Endothelial cell of umbilical vein (primary cell): Measurements from ENCODE around the gene OOSP2. TPM values are rescaled to one million over a fixed set of nuclear protein-coding genes. Genes with fewer than 3 reads are reported as not detected.

Experiments used
- BruUV-seq: library from RNA; stranded (reverse); fragments of 400-500 nt; replicated peaks from 2 replicates; lab custom pipeline; 2021; lab: Mats Ljungman, UMichigan
- CTCF ChIA-PET: fragments of 300-600, 350-600 bp; sonication (Branson Sonifier 250); formaldehyde crosslinking; loops from one replicate; lab custom pipeline; 2021; ENCODE audit warnings: antibody characterized with exemption, inconsistent platforms; lab: Charles Lee
- POLR2A ChIA-PET: fragments of 300-600, 350-600 bp; sonication (Branson Sonifier 250); formaldehyde crosslinking; loops from one replicate; lab custom pipeline; 2021; ENCODE audit warnings: antibody characterized with exemption, inconsistent platforms; lab: Charles Lee
- DNase-seq: peaks from one replicate; pipeline ENCODE4 v3.0.0-alpha.2; 2011; ENCODE audit warnings: low read depth, low spot score
- FAIRE-seq: peaks from 2 replicates; lab custom pipeline; 2011; peaks lifted over from hg19 to GRCh38; lab: Jason Lieb, UNC
- H2AFZ ChIP-seq: 2 replicates; pipeline ENCODE4 v1.6.0; 2012; ENCODE audit warnings: low read depth, low read length, control low read depth, inconsistent platforms
- H3K27ac ChIP-seq: 2 replicates; pipeline ENCODE4 v1.5.1; 2011; ENCODE audit warnings: low read depth, mild to moderate bottlenecking, control low read depth, low read length, moderate library complexity; ENCODE audit not compliant: insufficient read depth
- H3K27me3 ChIP-seq, 2 experiments: 2 replicates each; pipeline versions ENCODE4 v1.6.0 to v1.6.1; 2011; ENCODE audit warnings: low read length in 2 of 2, mixed read lengths in 1 of 2; ENCODE audit not compliant: control insufficient read depth in 2 of 2, insufficient read depth in 2 of 2
- H3K36me3 ChIP-seq, 2 experiments: 2 replicates in 1 of 2; 3 replicates in 1 of 2; pipeline ENCODE4 v1.5.1; 2011; ENCODE audit warnings: low read length in 2 of 2, mild to moderate bottlenecking in 1 of 2, moderate library complexity in 1 of 2; ENCODE audit not compliant: control insufficient read depth in 2 of 2, insufficient read depth in 2 of 2; ENCODE audit errors: extremely low read depth in 1 of 2
- H3K4me1 ChIP-seq: 3 replicates; pipeline ENCODE4 v1.5.1; 2011; ENCODE audit warnings: mild to moderate bottlenecking, low read length; ENCODE audit not compliant: control insufficient read depth, insufficient read depth; ENCODE audit errors: extremely low read depth
- H3K4me2 ChIP-seq: 2 replicates; pipeline ENCODE4 v1.6.1; 2011; ENCODE audit warnings: low read length, control low read depth, mixed read lengths; ENCODE audit not compliant: insufficient read depth
- H3K4me3 ChIP-seq, 3 experiments: fragments of 200-600 bp in 1 of 3; sonication (generic), shearing (Covaris generic) in 1 of 3; replicated peaks in 1 of 3; 2 replicates each; pipeline ENCODE4 v1.5.1; 2011 to 2016; ENCODE audit warnings: control low read depth in 3 of 3, low read length in 3 of 3, mild to moderate bottlenecking in 2 of 3, inconsistent platforms in 1 of 3, low read depth in 1 of 3, moderate library complexity in 1 of 3; ENCODE audit not compliant: insufficient read depth in 1 of 3
- H3K79me2 ChIP-seq: 2 replicates; pipeline ENCODE4 v1.6.0; 2012; ENCODE audit warnings: low read length, inconsistent platforms; ENCODE audit not compliant: control insufficient read depth, insufficient read depth
- H3K9ac ChIP-seq: replicated peaks from 2 replicates; pipeline ENCODE3; 2011; ENCODE audit warnings: low read length, control low read depth; ENCODE audit not compliant: insufficient read depth; ENCODE audit errors: extremely low read depth
- H3K9me1 ChIP-seq: replicated peaks from 3 replicates; pipeline ENCODE4 v1.6.0; 2011; ENCODE audit warnings: mild to moderate bottlenecking, low read length; ENCODE audit not compliant: control insufficient read depth, insufficient read depth; ENCODE audit errors: extremely low read depth
- H3K9me3 ChIP-seq: replicated peaks from 2 replicates; pipeline ENCODE4 v1.5.1; 2012; ENCODE audit warnings: low read length, inconsistent platforms; ENCODE audit not compliant: control insufficient read depth, insufficient read depth
- H4K20me1 ChIP-seq: replicated peaks from 2 replicates; pipeline ENCODE3; 2011; ENCODE audit warnings: mild to moderate bottlenecking, low read length; ENCODE audit not compliant: control insufficient read depth, insufficient read depth; ENCODE audit errors: extremely low read depth
- CTCF ChIP-seq, 2 donors: IDR thresholded peaks; 1 replicate in 1 of 2; 2 replicates in 1 of 2; pipeline ENCODE4 v1.5.1; 2011; ENCODE audit warnings: low read length in 2 of 2, mild to moderate bottlenecking in 2 of 2, moderate library complexity in 2 of 2, control low read depth in 1 of 2, inconsistent platforms in 1 of 2, low read depth in 1 of 2; ENCODE audit not compliant: insufficient read depth in 1 of 2; ENCODE audit errors: extremely low read depth in 1 of 2
- EZH2 ChIP-seq: IDR thresholded peaks from 2 replicates; pipeline ENCODE4 v1.6.1; 2012; ENCODE audit warnings: borderline replicate concordance, low read depth, mild to moderate bottlenecking, moderate library complexity, low read length, inconsistent platforms; ENCODE audit not compliant: severe bottlenecking
- FOS ChIP-seq: IDR thresholded peaks from 2 replicates; pipeline ENCODE4 v1.6.1; 2011; ENCODE audit warnings: mild to moderate bottlenecking, low read length, moderate library complexity, borderline replicate concordance; ENCODE audit not compliant: insufficient read depth
- MAX ChIP-seq: IDR thresholded peaks from 2 replicates; pipeline ENCODE4 v1.6.1; 2011; ENCODE audit not compliant: insufficient read depth, insufficient read length
- POLR2AphosphoS5 ChIP-seq: IDR thresholded peaks from 2 replicates; pipeline ENCODE4 v1.6.1; 2012; ENCODE audit warnings: low read depth, mild to moderate bottlenecking, control low read depth, low read length, moderate library complexity; ENCODE audit not compliant: insufficient read depth
- dilution Hi-C: fragments of 300-500 bp; cut with MboI; formaldehyde crosslinking; loops from one replicate; pipeline ENCODE4 v1.15.0; 2019; ENCODE audit warnings: low sequenced_read_pairs; ENCODE audit not compliant: extremely low pct_ligation_motif_present
- intact Hi-C: fragments of 100-400 bp; cut with micrococcal nuclease; formaldehyde crosslinking; loops from one replicate; pipeline ENCODE4 v1.10.0; 2022
- polyA plus RNA-seq, 4 experiments: library from polyadenylated mRNA; depleted of rRNA in 3 of 4; stranded (reverse) in 3 of 4; unstranded in 1 of 4; fragments of >200 nt; gene quantifications; 2 replicates each; pipeline versions ENCODE4 v1.2.1 to v1.2.3, GENCODE V29; 2011 to 2012; ENCODE audit warnings: missing spikeins in 1 of 4
- total RNA-seq: library from RNA; stranded (reverse); gene quantifications from 2 replicates; pipeline ENCODE4 v1.2.3, GENCODE V29; 2021

OOSP2 gene
- total and polyA plus RNA-seq, 2 donors (not counting 3 experiments of a cell fraction or from before 2014, with no cell fraction given): not detected

DNA sequence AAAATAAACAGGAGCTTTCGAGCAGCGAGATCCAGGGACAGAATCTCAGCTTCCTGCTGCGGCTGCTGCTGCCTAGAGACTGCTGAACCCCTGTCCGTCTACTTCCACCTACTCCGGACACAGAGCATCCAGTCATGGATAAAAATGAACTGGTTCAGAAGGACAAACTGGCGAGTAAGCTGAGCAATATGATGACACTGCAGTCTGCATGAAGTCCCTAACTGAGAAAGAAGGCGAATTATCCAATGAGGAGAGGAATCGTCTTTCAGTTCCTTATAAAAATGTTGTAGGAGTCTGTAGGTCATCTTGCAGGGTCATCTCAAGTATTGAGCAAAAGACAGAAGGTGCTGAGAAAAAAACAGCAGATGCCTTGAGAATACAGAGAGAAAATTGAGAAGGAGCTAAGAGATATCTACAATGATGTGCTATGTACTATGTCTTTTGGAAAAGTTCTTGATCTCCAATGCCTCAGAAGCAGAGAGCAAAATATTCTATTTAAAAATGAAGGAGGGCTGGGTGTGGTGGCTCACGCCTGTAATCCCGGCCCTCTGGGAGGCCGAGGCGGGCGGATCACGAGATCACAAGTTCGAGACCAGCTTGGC, 37.1 kb downstream of the OOSP2 start:
- H3K4me2 ChIP-seq: peak overlapping the region; percentile 24
- no peaks in the 10 kb centered on the region for H3K9me3 ChIP-seq
- H3K4me3 ChIP-seq: no peak overlapping the region
- TF ChIP-seq FOS: no peak
- no peak for TF ChIP-seq MAX
- no peak for TF ChIP-seq EZH2
- TF ChIP-seq POLR2AphosphoS5: no peak
- TF ChIP-seq CTCF (IDR thresholded peaks at IDR 0.05; ENCODE audit: extremely low read depth in 1 of 2, insufficient read depth in 1 of 2, low read depth in 1 of 2, low read length in 2 of 2): no peak
- no peaks in the 10 kb centered on the region for H4K20me1 ChIP-seq
- H3K9me1 ChIP-seq: no peaks in the 10 kb centered on the region
- H3K27ac ChIP-seq: no peak overlapping the region
- no peaks in the 10 kb centered on the region for H3K36me3 ChIP-seq
- POLR2A ChIA-PET: no interaction called here
- CTCF ChIA-PET: interaction anchor here (0.9 to 1.3 kb wide), 4 partner anchors 8 to 174 kb away, joined by 3 to 6 read pairs (median 4); partner anchors contain the start of gene MS4A2
- dilution Hi-C loops: no loop called here
- peak; percentile 27 for DNase-seq
- H3K4me1 ChIP-seq: peaks cover 2% of the 10 kb centered on the region
- H3K9ac ChIP-seq: peak overlapping the region; percentile 16
- H3K79me2 ChIP-seq: no peaks in the 10 kb centered on the region
- H3K27me3 ChIP-seq: peaks cover 0 to 2% of the 10 kb centered on the region in 2 experiments
- no TSS peak for BruUV-seq
- intact Hi-C loops: no loop called here
- peak overlapping the region; percentile 18 for H2AFZ ChIP-seq
- FAIRE-seq: no peak
